Measurements from ENCODE around the gene GNB1L.

The GNB1L gene

GRCh38 chr22:19821523-19822300 lies 33.0 kb downstream of the GNB1L start:
- DNase-seq = no peak

GRCh38 chr22:19820880-19821522 lies 33.7 kb downstream of the GNB1L start:
- no peak for DNase-seq

- no peak for DNase-seq
Observed at GRCh38 chr22:19819911-19820879, 34.5 kb downstream of the GNB1L start.

GRCh38 chr22:19819208-19819910 lies 35.3 kb downstream of the GNB1L start:
- no peak for DNase-seq

GRCh38 chr22:19818324-19819207 lies 36.1 kb downstream of the GNB1L start:
- DNase-seq = no peak

- no peak for DNase-seq
Observed at GRCh38 chr22:19816372-19817119, 38.1 kb downstream of the GNB1L start.

- DNase-seq = no peak
Observed at GRCh38 chr22:19815823-19816290, 38.8 kb downstream of the GNB1L start.

GRCh38 chr22:19815093-19815822 lies 39.4 kb downstream of the GNB1L start:
- DNase-seq = no peak

GRCh38 chr22:19814428-19814827 lies 40.2 kb downstream of the GNB1L start:
- DNase-seq = no peak

GRCh38 chr22:19812910-19813309 lies 41.8 kb downstream of the GNB1L start:
- no peak for DNase-seq

- no peak for DNase-seq
Observed at GRCh38 chr22:19811811-19812771, 42.6 kb downstream of the GNB1L start.

GRCh38 chr22:19811211-19811621 lies 43.5 kb downstream of the GNB1L start:
- DNase-seq = no peak

- no peak for DNase-seq
Observed at GRCh38 chr22:19810381-19811201, 44.1 kb downstream of the GNB1L start.

GRCh38 chr22:19809741-19810140 lies 44.9 kb downstream of the GNB1L start:
- DNase-seq = no peak

GRCh38 chr22:19808873-19809478 lies 45.7 kb downstream of the GNB1L start:
- no peak for DNase-seq

- DNase-seq = no peak
Observed at GRCh38 chr22:19807914-19808872, 46.5 kb downstream of the GNB1L start.

Measured in NCI-H526 treated with DMSO at 0.1 percent for 48 hours (cell line).